Mucosa of descending colon (tissue), 3 donors: ENCODE data around the gene ZNF469. TPM values are rescaled to one million over a fixed set of nuclear protein-coding genes. Genes with fewer than 3 reads are reported as not detected.
"Not testable (repeated sequence)": the region's sequence is repeated elsewhere in the genome, so short reads cannot be mapped to it uniquely, and the experiment has no call there.

Experiments
- ATAC-seq: fragments of 200-7000 bp; cut with Tn5 transposase; one replicate; pipeline ENCODE4 v1.9.1; 2020; ENCODE audit warnings: mild to moderate bottlenecking, moderate library complexity
- DNase-seq, 3 donors: peaks; one replicate each; pipeline ENCODE4 v3.0.0-alpha.2; 2020
- H3K36me3 ChIP-seq: fragments of 200-600 bp; one replicate; pipeline ENCODE4 v1.8.0; 2021; ENCODE audit warnings: low read depth, mild to moderate bottlenecking
- H3K4me1 ChIP-seq: fragments of 200-600 bp; one replicate; pipeline ENCODE4 v1.8.0; 2021; ENCODE audit warnings: low read depth, mild to moderate bottlenecking
- H3K4me3 ChIP-seq: fragments of 200-600 bp; one replicate; pipeline ENCODE4 v1.8.0; 2021; ENCODE audit warnings: mild to moderate bottlenecking
- H3K9me3 ChIP-seq: fragments of 200-600 bp; one replicate; pipeline ENCODE4 v1.8.0; 2021; ENCODE audit warnings: mild to moderate bottlenecking
- intact Hi-C, 2 donors: fragments of 100-400 bp; cut with DNase I in 1 of 2; cut with micrococcal nuclease in 1 of 2; formaldehyde crosslinking; loops; one replicate each; pipeline versions ENCODE4 v1.11.0 to v1.11.1; 2022; cut with DNase I, micrococcal nuclease
- total RNA-seq, 3 donors: library from RNA; stranded (reverse); fragmentation: NEBNext Ultra II Directional in 2 of 3; extraction: Animal tissue kit (Norgen Biotek cat#: 25700) in 2 of 3; gene quantifications; one replicate each; pipeline versions ENCODE4 v1.2.1 to v1.2.4, GENCODE V29; 2021 to 2023
- TF ChIP-seq, protein P1 (sequence below): fragments of 200-600 bp; IDR thresholded peaks from one replicate; pipeline ENCODE4 v1.8.0; 2022; ENCODE audit warnings: antibody characterized with exemption, mild to moderate bottlenecking
- donor health status: DM: no; HTN: no; CAD: no; lungs with moderate emphysema.
- donor health status: DM: no; HTN: no; CAD: no.
- donor health status: DM: no; HTN: yes; CAD: no.

The ZNF469 gene
- total RNA-seq, 3 donors from 2014 or later: 0.35 to 1.4 (median 0.51) TPM

DNA sequence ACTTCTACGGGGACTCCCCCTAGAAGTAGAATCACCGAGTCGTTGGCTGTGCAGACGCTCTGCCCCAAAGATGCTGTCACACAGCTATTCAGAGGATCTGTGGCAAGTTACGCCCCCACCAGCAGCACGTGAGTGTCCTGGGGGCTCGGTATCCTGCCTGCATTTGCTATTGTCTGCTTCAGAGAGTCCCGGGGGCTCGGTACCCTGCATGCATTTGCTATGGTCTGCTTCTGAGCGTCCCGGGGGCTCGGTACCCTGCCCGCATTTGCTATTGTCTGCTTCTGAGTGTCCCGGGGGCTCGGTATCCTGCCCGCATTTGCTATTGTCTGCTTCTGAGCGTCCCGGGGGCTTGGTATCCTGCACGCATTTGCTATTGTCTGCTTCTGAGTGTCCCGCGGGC is 23.8 kb upstream of the ZNF469 start:
- H3K4me3 ChIP-seq: no peak overlapping the region
- DNase-seq: peak in 1 of 3 donors; percentile 3
- TF ChIP-seq, protein P1, sequence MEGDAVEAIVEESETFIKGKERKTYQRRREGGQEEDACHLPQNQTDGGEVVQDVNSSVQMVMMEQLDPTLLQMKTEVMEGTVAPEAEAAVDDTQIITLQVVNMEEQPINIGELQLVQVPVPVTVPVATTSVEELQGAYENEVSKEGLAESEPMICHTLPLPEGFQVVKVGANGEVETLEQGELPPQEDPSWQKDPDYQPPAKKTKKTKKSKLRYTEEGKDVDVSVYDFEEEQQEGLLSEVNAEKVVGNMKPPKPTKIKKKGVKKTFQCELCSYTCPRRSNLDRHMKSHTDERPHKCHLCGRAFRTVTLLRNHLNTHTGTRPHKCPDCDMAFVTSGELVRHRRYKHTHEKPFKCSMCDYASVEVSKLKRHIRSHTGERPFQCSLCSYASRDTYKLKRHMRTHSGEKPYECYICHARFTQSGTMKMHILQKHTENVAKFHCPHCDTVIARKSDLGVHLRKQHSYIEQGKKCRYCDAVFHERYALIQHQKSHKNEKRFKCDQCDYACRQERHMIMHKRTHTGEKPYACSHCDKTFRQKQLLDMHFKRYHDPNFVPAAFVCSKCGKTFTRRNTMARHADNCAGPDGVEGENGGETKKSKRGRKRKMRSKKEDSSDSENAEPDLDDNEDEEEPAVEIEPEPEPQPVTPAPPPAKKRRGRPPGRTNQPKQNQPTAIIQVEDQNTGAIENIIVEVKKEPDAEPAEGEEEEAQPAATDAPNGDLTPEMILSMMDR: no peak
- H3K9me3 ChIP-seq: no peaks in the 10 kb centered on the region
- no peaks in the 10 kb centered on the region for H3K4me1 ChIP-seq
- intact Hi-C loops: no loop called here
- ATAC-seq: no peak
- H3K36me3 ChIP-seq: no peaks in the 10 kb centered on the region

DNA sequence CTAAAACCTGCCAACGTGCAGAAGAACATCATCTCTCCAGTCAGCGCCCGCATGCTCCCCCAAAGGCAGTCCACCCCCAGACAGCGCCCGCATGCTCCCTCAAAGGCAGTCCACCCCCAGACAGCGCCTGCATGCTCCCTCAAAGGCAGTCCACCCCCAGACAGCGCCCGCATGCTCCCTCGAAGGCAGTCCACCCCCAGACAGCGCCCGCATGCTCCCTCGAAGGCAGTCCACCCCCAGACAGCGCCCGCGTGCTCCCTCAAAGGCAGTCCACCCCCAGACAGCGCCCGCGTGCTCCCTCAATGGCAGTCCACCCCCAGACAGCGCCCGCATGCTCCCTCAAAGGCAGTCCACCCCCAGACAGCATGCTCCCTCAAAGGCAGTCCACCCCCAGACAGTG is 22.4 kb upstream of the ZNF469 start:
- ATAC-seq, H3K36me3 ChIP-seq, intact Hi-C loops, H3K4me1 ChIP-seq, H3K9me3 ChIP-seq, H3K4me3 ChIP-seq: not testable (repeated sequence)
- DNase-seq: peak in 1 of 3 donors; percentile 10

DNA sequence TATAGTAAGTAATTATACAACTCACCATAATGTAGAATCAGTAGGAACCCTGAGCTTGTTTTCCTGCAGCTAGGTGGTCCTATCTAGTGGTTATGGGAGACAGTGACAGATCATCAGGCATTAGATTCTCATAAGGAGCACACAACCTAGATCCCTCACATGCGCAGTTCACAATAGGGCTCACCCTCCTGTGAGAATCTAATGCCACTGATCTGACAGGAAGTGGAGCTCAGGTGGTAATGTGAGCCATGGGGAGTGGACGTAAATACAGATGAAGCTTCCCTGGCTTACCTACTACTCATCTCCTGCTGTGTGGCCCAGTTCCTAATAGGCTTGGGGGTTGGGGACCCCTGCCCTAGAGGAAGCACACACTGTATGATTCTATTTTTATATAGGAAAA is 21.8 kb upstream of the ZNF469 start:
- H3K36me3 ChIP-seq: no peaks in the 10 kb centered on the region
- H3K9me3 ChIP-seq: no peaks in the 10 kb centered on the region
- DNase-seq: no peak
- no peaks in the 10 kb centered on the region for H3K4me1 ChIP-seq
- no peak overlapping the region for H3K4me3 ChIP-seq
- ATAC-seq: no peak
- intact Hi-C loops: no loop called here
- TF ChIP-seq, protein P1: no peak

DNA sequence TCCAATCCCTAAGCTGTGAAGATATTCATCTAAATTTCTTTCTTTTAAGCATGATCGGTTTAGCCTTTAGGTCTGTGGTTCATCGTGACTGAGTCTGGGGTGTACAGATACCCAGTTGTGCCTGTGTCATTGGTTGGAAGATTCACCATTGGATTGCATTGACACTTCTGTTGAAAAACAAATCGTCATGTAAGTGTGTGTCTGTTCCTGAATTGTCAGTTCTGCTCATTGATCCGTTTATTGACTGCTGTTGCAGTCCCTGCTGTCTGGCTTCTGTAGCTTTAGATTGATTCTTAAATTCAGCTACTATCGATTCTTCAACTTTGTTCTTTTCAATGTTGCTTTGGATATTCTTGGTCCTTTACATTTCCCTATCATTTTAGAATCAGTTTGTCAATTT is 21.0 kb upstream of the ZNF469 start:
- DNase-seq (no peak), ATAC-seq (no peak)
- Histone ChIP-seq H3K36me3 (no peaks in the 10 kb centered on the region), H3K4me1 (no peaks in the 10 kb centered on the region), H3K4me3 (no peak overlapping the region), H3K9me3 (no peaks in the 10 kb centered on the region)
- intact Hi-C loops: no loop called here
- TF ChIP-seq, protein P1: no peak

DNA sequence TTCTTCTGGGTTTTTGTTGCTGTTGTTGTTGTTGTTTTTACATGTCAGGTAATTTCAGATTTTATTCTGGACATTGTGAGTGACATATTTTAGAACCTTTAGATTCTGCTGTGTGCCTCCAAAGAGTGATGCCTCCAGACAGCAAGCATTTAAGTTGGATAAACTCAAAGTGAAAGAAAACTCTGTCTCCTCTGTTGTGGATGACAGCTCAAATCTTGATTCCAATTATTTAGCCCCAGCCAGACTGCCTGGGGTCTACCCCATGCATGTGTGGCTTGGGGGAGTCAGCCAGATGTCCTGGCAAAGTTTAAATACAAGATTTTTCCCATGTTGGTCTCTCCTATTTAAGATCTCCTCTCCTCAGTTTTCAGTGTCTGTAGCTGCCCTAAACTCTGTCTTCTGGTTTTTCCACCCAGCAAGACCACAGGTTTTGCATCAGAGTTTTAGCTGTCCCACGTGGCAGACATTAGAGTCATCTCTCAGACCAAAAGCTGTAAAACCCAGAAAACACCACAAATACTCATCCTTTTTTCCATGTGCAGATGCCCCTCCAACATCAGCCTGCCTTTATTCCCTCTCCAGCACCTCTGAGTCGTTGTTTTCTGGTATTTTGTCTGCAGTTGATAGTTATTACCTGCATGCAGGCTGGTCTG is 19.4 kb upstream of the ZNF469 start:
- TF ChIP-seq, protein P1: no peak

DNA sequence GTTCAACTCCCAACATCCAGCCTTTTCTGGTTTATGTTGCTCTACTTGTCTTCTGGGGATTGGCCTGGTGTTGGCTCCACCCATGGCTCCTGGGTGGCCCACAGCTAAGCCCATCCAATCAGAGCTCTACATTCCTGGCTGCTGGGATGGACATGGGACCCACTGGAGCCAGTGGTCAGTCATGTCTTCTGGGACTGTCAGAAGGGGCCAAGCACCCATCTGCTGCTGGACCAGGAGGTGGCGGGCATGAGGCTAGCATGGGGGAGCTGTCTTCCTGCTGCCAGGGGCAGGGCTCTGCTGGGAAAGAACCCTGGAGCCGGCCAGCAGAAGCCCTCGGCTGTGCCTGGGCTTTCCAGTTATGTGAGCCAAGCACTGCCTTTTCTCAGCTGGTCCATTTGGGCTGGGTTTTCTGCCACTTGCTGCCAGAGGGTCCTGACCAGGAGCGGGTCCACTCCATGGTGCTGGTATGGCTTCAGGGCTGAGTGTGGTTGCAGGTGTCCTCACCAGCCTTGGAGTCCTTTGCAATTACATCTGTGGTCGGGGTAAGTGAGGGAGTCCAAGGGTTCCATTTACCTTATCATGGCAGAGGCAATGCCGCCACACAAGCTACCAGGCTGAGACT is 17.4 kb upstream of the ZNF469 start:
- H3K36me3 ChIP-seq: no peaks in the 10 kb centered on the region
- no peaks in the 10 kb centered on the region for H3K9me3 ChIP-seq
- DNase-seq (peak in 2 of 3 donors; percentile 6 to 25), ATAC-seq (no peak)
- no peaks in the 10 kb centered on the region for H3K4me1 ChIP-seq
- TF ChIP-seq, protein P1: no peak
- intact Hi-C loops: no loop called here
- no peak overlapping the region for H3K4me3 ChIP-seq

More for the DNA sequence above, 19.4 kb upstream of the ZNF469 start:
- no peak overlapping the region for H3K4me3 ChIP-seq
- DNase-seq: no peak
- no peak for ATAC-seq
- no peaks in the 10 kb centered on the region for H3K4me1 ChIP-seq
- H3K36me3 ChIP-seq: no peaks in the 10 kb centered on the region
- intact Hi-C loops: no loop called here
- no peaks in the 10 kb centered on the region for H3K9me3 ChIP-seq
